ENCODE measurements around the gene MCFD2.
"Not testable (repeated sequence)": the region's sequence is repeated elsewhere in the genome, so short reads cannot be mapped to it uniquely, and the experiment has no call there.

Gene MCFD2

GRCh38 chr2:46936566-46936965, 21.0 kb upstream of the MCFD2 start:
- no peak for DNase-seq

GRCh38 chr2:46935071-46935470, 19.5 kb upstream of the MCFD2 start:
- DNase-seq = no peak

- no peak for DNase-seq
These were observed 14.0 kb upstream of the MCFD2 start for GRCh38 chr2:46929612-46930011.

- DNase-seq = no peak
These were observed 11.3 kb upstream of the MCFD2 start for GRCh38 chr2:46926863-46927262.

- no peak for DNase-seq
These were observed 10.1 kb upstream of the MCFD2 start for GRCh38 chr2:46925474-46926351.

- DNase-seq = no peak
These were observed 9.0 kb upstream of the MCFD2 start for GRCh38 chr2:46924608-46925007.

- no peak for DNase-seq
These were observed 8.4 kb upstream of the MCFD2 start for GRCh38 chr2:46924038-46924437.

GRCh38 chr2:46923041-46923528, 7.5 kb upstream of the MCFD2 start:
- no peak for DNase-seq

GRCh38 chr2:46922606-46923005, 7.0 kb upstream of the MCFD2 start:
- DNase-seq = no peak

- DNase-seq = no peak
These were observed 6.3 kb upstream of the MCFD2 start for GRCh38 chr2:46921676-46922448.

GRCh38 chr2:46917628-46918027, 2.0 kb upstream of the MCFD2 start:
- DNase-seq = no peak

- peak; percentile 83 for DNase-seq
These were observed 415 bp upstream of the MCFD2 start for GRCh38 chr2:46915811-46916630.

GRCh38 chr2:46914578-46915230, 902 bp downstream of the MCFD2 start:
- DNase-seq = no peak

GRCh38 chr2:46913471-46914381, 1.9 kb downstream of the MCFD2 start:
- DNase-seq = no peak

GRCh38 chr2:46909771-46910419, 5.7 kb downstream of the MCFD2 start:
- DNase-seq = peak; percentile 37

- DNase-seq = no peak
These were observed 6.5 kb downstream of the MCFD2 start for GRCh38 chr2:46909150-46909549.

- not testable (repeated sequence) for DNase-seq
These were observed 10.5 kb downstream of the MCFD2 start for GRCh38 chr2:46904908-46905678.

GRCh38 chr2:46902980-46903379, 12.6 kb downstream of the MCFD2 start:
- not testable (repeated sequence) for DNase-seq

- DNase-seq = no peak
These were observed 13.1 kb downstream of the MCFD2 start for GRCh38 chr2:46902465-46902864.

GRCh38 chr2:46901611-46902010, 14.0 kb downstream of the MCFD2 start:
- no peak for DNase-seq
